Amniotic epithelial cell (primary cell): Measurements from ENCODE around the gene ATP13A3.
A peak's percentile ranks its signal among the peaks of the same experiment; 100 is the strongest.
"Not testable (repeated sequence)": the region's sequence is repeated elsewhere in the genome, so short reads cannot be mapped to it uniquely, and the experiment has no call there.

Experiments
- DNase-seq: peaks from one replicate; pipeline ENCODE4 v3.0.0-alpha.2; 2010; ENCODE audit warnings: low read depth

The ATP13A3 gene

GRCh38 chr3:194499516-194499915, 12.7 kb upstream of the ATP13A3 start:
- DNase-seq, result not testable (repeated sequence)

- DNase-seq, result no peak
Observed at GRCh38 chr3:194497799-194498575, 11.2 kb upstream of the ATP13A3 start.

DNA sequence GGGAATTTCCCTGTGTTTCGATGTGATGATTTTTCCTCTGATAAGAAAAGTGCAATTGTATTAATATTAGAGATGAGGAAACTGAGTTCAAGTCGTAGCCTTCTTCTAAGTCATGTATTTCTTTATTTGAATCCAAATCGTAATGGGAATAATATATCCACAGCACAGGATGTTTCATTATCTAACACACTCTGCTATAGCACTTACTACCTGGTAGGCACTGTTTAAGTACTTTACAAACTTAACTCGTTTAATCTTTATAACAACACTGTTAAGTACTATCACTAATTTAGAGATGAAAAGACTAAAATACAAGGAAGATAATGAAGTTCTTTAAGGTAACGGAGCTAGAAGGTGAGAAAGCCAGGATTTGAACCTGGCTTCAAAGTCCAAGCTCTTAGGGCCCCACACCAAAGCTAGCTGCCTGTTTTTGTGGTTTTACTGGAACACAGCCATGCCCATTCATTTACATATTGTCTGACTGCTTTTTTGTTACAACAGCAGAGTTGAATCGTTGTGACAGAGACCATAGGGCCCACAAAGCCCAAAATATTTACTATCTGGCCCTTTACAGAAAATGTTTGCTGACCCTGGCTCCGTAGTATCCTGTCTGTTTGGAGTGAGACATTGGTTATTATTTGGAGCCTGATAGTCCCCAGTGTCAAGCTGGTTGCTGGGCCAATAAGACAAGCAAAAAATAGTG, 9.6 kb upstream of the ATP13A3 start:
- peak; percentile 49 for DNase-seq

- peak; percentile 46 for DNase-seq
Observed at GRCh38 chr3:194494951-194495374, 8.2 kb upstream of the ATP13A3 start.

DNA sequence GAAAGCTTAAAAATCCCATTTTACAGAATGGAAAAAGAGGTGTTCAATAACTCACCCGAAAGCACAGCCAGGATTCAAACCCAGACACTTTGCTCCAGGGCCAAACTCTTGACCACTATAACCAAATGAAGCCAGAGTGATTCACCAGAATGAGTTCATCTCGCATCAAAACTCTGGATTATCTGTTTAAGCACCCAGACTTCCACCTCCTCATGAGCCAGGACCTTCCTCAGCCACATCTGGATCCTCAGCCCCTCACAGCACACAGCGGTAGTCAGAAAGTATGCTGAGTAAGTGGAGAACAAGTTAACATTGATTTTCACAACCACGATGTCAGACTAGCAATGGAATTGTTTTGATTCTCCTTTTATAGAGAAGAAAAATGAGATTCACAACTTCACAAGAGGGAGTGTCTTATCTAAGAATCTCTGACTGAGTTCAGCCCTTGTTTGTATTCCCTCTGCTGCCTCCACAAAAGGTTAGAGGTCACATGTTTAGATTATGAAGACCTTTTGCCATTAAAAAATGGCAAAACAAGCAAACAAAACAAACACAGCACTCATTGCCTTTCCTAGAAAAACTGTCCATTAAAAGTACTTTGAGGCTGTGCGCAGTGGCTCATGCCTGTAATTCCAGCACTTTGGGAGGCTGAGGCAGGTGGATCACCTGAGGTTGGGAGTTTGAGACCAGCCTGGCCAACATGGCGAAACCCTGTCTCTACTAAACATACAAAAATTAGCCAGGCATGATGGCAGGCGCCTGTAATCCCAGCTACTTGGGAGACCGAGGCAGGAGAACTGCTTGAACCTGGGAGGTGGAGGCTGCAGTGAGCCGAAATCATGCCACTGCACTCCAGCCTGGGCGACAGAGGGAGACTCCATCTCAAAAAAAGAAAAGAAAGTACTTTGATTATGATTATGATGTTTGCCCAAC, 7.5 kb upstream of the ATP13A3 start:
- DNase-seq, result peak; percentile 86

DNA sequence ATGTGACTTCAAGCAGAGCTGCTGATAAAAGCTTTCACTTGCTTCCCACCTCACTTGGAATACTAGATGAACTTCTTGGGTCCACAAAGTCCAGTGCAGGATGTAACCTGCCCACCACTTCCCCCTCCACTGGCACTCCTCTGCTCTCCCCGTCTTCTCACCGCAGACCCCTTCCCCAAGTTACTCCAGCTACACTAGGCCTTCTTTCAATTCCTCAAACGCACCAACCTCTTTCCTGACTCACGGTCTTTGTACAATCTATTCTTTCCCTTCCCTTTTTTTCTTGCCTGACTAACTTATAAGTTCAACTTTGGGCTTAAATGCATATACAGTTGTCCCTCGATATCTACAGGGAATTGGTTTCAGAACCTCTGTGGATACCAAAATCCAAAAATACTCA, 5.2 kb upstream of the ATP13A3 start:
- DNase-seq, result no peak

DNA sequence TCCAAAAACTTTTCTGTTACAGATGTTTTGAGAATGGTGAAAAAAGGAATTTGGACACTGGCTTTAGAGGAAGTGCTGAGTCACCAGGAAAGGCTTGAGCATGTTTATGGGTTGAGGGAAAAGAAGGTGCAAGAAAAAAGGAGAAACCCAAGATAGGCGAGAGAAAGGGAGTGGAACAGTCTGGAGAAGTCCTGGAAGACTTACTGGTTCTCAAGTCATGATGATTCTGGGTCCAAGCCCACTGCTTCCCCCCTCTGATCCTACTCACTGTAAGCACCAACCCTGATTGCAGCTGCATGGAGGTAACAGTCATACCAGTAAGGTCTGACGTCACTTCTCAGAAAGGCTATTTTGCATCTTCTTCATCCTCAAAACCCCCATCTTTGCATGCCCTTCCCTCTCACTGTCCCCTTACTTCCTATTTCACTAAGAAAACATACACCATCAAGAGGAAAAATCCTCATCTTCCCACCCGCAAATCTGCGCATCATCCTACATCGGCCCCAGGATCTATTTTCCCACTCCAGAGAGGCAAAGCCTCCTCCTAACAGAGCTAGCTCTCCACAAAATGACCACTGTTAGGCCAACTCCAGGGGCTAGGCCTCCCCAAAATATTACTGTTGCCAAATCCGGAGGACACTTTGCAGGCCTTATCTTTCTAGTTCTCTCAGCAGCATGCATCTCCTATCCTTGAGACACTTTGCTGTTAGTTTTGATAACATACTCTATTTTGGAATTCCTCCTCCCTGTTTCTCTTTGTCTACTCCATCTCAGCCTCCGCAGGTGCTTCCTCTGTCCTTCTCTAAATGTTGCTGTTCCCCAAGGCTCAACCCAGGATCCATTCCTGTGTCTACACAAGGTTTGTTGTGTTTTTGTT, 3.2 kb upstream of the ATP13A3 start:
- DNase-seq, result peak; percentile 24

GRCh38 chr3:194488055-194488742, 1.4 kb upstream of the ATP13A3 start:
- DNase-seq, result peak; percentile 47

GRCh38 chr3:194487289-194488054, 670 bp upstream of the ATP13A3 start:
- DNase-seq, result peak; percentile 27

DNA sequence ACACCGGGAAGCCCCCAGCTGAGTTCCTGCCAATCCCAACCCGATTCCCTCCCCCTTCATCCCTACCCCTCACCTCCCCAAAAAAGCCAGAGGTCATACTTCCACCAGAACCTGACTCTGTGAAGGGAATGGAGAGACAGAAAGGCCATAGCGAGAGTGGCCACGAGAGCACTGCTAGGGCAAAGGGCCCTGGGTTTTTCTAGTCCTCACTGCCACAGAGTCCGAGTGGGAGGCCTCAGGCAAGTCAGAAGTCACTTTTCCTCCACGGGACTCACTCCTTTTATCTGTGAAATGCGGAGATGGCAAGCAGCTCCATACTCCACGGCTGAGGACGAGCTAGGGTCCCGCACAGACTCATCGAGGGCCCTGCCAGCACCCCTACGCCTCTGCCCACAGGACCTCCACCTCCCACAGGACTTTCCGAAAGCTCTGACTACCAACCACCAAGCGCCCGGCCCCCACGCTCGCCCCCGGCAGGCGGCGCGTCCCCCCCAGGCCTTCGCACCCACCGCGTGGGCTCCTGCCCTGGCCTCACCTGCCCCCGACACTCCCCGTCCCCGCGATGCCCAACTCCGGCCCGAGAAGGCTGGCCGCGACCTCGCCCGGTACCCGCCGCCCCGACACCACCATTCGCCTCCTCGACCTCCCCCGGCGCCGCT, 792 bp downstream of the ATP13A3 start:
- DNase-seq, result no peak

- DNase-seq, result peak; percentile 54
Observed at GRCh38 chr3:194485468-194485880, 1.3 kb downstream of the ATP13A3 start.

DNA sequence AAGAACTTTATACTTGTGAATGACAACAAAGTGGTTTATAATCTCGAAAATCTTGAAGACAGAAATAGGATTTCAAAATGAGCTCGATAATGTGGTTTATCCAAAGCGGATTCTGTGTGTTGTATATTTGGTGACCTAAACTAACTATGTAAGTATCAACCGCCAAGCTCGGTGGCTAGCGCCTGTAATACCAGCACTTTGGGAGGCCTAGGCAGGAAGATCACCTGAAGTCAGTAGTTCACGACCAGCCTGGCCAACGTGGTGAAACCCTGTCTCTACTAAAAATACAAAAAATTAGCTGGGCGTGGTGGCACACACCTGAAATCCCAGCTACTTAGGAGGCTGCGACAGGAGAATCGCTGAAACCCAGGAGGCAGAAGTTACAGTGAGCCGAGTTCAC, 2.2 kb downstream of the ATP13A3 start:
- DNase-seq, result no peak

DNA sequence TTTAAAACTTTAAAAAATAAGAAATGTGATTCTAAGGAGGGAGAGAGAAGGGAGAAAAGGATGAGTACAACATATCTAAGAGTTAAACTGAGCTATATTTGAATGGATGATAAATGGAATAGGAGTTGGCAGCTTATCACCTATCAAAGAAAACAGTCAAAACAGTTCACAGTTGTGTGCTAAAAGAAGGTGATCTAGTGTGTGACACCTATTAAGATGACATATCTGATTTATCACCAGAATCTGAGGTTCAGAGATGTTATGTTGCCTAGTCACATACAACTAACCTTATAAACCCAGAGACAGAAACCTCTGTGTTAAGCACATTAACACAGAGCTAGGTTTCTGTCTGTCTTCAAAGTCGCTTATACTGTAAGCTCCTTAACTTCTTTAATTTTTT, 3.0 kb downstream of the ATP13A3 start:
- DNase-seq, result no peak

DNA sequence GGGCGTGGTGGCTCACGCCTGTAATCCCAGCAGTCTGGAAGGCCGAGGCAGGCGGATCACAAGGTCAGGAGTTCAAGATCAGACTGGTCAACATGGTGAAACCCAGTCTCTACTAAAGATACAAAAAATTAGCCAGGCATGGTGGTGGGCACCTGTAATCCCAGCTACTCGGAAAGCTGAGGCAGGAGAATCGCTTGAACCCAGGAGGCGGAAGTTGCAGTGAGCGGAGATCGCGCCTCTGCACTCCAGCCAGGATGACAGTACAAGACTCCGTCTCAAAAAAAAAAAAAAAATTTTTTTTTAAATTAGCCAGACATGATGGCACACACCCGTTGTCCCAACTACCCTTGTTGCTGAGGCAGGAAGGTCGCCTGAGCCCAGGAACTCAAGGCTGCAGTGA, 4.0 kb downstream of the ATP13A3 start:
- DNase-seq, result not testable (repeated sequence)

- no peak for DNase-seq
Observed at GRCh38 chr3:194482196-194482593, 4.6 kb downstream of the ATP13A3 start.

DNA sequence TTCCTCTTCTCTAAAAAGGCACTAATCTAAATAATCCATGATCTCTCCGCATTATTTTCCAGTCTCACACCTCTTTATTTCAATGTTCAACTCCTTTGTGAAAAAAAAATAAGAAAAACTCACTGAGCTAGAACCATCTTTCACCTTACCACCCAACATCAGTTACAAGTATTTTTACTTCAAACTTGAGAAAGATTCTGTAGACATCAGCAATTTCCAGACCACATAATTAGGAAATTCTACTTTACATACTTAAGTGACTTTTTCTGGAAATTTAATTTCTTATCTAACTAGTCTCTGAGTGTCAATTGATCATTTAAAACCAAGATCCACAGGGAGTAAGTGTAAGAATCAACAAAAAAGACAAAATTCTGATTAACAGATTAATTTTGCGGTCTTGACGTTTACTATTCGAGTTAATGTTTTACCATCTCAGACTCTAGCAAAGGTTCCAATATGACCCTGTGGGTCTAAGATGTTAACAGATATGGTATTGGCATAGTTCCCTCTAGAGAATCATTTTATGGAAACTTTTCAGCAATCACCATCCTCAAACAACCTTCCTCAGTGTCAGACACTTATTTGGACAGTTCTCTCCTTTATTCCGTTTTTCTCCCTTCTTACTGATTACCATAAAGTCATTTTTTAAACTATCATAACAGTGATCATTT, 5.1 kb downstream of the ATP13A3 start:
- DNase-seq, result no peak

DNA sequence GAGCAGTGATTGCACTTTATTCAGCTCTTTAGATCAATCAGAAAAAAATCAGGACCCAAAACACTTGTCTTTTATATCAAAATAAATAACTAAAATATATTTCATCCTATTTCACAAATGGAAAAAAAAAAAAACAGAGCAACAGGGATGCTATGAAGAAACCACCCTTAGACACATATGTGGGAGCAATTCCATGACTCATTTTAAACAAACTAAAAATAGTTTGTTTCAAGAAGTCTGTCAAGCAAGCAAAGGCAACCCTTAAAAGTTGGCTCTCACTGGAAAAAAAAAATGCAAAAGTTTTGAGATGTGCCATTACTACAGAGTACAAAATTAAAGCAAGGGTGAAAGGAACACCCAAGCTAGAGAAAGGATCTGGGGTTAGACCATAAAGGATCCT, 5.7 kb downstream of the ATP13A3 start:
- peak; percentile 80 for DNase-seq

DNA sequence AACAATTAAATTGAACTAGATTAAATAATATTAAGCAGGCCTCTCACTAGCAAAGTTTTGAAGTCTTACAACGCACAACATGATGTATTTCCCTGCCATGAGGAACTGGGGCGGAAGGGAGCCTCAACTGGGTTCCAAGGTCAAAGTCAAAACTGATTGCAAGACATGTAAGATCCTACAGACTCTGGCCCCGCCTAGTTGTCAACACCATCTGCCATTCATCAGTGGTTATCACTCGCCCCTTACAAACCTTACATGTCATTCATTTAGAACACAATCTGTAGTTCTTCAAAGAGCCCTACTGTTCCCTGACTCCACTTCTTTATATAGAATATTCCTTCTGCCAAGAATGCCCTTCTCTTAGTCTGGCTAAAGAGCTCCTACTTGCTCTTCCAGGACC, 10.0 kb downstream of the ATP13A3 start:
- peak; percentile 58 for DNase-seq

DNA sequence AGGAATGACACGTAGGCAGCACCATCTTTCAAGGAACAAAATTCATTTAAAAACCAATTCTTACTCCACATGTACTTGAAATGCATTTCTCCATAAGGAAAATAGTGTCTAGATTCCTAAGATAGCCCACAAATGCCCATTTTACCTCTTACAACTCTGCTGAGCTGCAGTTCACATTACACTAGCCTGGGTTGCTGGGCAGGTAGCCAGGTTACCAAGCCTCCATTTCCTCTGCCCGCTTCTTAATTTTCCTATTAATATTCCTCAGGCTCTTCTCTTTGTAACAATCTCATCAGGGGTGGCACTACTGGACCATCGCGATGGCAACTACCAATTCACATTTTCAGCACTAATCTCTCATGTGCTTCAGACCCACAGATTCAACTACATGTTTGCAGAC, 10.8 kb downstream of the ATP13A3 start:
- no peak for DNase-seq
